Measurements from ENCODE around the gene MSI1.

GRCh38 chr12:120413901-120414695 is 45.1 kb upstream of the MSI1 start:
- no peak for TF ChIP-seq CTCF (IDR thresholded peaks at IDR 0.05 in 4 of 5, conservative IDR thresholded peaks at IDR 0.05 in 1 of 5)
- no peak for TF ChIP-seq POLR2A (IDR thresholded peaks at IDR 0.05)

Data from gastrocnemius medialis (tissue), 4 donors.